Astrocyte of the spinal cord (primary cell): ENCODE measurements around the gene ECHS1.

Source experiments
- DNase-seq: peaks from one replicate; pipeline ENCODE4 v3.0.0; 2011; ENCODE audit warnings: low read depth, low spot score
- H3K4me3 ChIP-seq: 2 replicates; pipeline ENCODE4 v1.5.1; 2011; ENCODE audit warnings: low read depth, mild to moderate bottlenecking, low read length, moderate library complexity
- CTCF ChIP-seq: IDR thresholded peaks from 2 replicates; pipeline ENCODE4 v1.5.1; 2012; ENCODE audit warnings: low read depth, mild to moderate bottlenecking, low read length, inconsistent platforms
- in situ Hi-C: cut with HindIII; loops from 2 replicates; pipeline ENCODE4 v1.10.0; 2017; ENCODE audit warnings: low sequenced_read_pairs

The ECHS1 gene

GRCh38 chr10:133400624-133401424 lies 27.7 kb upstream of the ECHS1 start:
- H3K4me3 ChIP-seq: no peak overlapping the region
- in situ Hi-C loops: no loop called here
- TF ChIP-seq CTCF: no peak
- DNase-seq: no peak

DNA sequence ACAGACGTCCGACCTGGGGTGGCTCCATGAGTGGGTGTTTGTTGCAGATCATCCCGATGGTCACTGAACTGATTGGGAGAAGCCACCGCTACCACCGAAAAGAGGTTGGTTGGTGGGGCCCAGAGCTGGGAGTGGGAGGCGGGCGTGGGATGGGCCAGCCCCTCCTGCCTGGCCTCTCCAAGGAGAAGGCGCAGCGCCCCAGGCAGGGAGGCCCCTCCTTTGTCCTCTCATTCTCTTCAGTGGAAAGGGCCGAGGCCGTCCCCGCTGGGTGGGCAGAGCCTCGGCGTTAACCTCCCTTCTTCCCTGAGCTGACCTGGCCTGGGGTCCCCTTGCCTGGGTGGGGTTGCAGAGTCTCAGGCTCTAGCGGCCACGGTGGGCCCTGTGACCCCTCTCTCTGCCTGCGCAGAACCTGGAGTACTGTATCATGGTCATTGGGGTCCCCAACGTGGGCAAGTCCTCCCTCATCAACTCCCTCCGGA lies 26.0 kb upstream of the ECHS1 start:
- in situ Hi-C loops: no loop called here
- TF ChIP-seq CTCF: no peak
- no peak for DNase-seq
- H3K4me3 ChIP-seq: no peak overlapping the region

DNA sequence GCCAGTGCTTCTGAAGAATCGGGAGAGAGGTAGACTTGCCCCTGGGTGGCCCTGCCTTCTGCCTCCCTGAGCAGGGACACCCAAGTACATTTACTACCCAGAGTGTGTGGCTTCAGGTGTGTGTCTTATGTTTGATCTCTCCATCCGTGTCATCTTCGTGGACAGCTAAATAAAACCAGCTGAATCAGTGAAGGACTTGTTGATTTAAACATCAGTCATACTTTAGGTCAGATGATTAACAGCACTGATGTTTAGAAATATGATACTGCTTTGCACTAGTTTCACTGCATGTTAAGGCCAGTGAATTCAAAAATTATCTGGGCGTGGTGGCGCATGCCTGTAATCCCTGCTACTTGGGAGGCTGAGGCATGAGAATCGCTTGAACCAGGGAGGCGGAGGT lies 24.8 kb upstream of the ECHS1 start:
- in situ Hi-C loops: no loop called here
- DNase-seq: no peak
- no peak for TF ChIP-seq CTCF
- no peak overlapping the region for H3K4me3 ChIP-seq

- H3K4me3 ChIP-seq: no peak overlapping the region
- DNase-seq: no peak
- in situ Hi-C loops: no loop called here
- TF ChIP-seq CTCF: no peak
Observed at GRCh38 chr10:133396035-133396624, 23.0 kb upstream of the ECHS1 start.

DNA sequence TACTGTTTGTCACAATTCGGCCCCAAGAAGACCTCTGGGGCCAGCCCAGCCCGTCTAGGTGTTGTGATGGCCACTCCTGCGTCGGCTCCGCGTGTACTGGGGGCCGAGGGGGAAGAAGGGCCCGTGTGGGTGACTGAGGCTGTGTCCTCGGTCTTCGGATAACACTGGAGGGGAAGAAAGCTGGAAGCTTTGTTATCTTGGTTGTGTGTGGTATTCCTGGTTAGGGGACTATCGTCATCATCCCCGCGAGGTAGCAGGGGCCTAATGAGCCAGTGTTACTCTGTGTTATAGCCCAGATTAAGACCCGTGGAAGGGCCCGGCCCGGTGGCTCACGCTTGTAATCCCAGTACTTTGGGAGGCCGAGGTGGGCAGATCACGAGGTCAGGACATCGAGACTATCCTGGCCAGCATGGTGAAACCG lies 21.7 kb upstream of the ECHS1 start:
- DNase-seq: no peak
- TF ChIP-seq CTCF: no peak
- peak overlapping the region; percentile 81 for H3K4me3 ChIP-seq
- in situ Hi-C loops: no loop called here

DNA sequence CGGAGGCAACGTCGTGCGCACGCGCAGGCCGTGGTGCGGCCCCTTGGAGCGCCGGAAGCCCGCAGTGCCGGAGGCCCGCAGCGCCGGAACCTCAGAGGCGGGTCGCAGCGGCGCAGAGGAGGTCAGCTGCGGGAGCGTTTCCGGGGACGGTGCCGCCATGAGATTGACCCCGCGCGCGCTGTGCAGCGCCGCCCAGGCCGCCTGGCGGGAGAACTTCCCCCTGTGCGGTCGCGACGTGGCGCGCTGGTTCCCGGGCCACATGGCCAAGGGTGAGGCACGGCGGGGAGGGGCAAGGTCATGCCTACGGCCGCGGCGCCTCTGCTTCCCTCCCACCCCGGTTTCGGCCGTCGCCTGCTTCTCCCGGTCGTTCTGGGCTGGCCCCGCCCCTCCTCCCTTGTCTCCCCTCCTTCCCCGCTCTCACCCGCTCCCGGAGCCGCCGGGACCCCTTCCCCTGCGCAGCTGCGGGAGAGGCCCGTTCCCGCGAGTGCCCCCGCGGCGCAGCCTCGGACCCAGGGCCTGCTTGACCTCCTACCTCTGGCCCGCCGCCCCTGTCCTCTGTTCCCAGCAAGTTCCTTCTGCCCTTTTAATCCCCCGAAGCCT lies 21.0 kb upstream of the ECHS1 start, which contains the start of gene MTG1:
MTG1 (plus strand) TSS at position 94 of the 600 bp plus-strand sequence; CDS start at position 158, 64 bp downstream.
- no peak for TF ChIP-seq CTCF
- H3K4me3 ChIP-seq: peak within 1 kb of the TSS; percentile 81
- in situ Hi-C loops: no loop called here
- peak; percentile 90 for DNase-seq
